Activated T-cell treated with anti-CD3 and anti-CD28 coated beads, Interleukin-2, amount 50 U/mL, for 24 hours (primary cell): Measurements from ENCODE around the gene NKAPL.

Experiments used
- DNase-seq: peaks from one replicate; pipeline ENCODE4 v3.0.0-alpha.2; 2020
- H3K27ac Mint-ChIP-seq: 2 replicates; pipeline ENCODE4 v1.8.0; 2020; ENCODE audit warnings: mild to moderate bottlenecking, mixed read lengths
- H3K27me3 Mint-ChIP-seq: 2 replicates; pipeline ENCODE4 v1.8.0; 2020; ENCODE audit warnings: mixed read lengths
- H3K36me3 Mint-ChIP-seq: 2 replicates; pipeline ENCODE4 v1.8.0; 2020; ENCODE audit warnings: low read depth, mixed read lengths
- H3K4me1 Mint-ChIP-seq: 2 replicates; pipeline ENCODE4 v1.8.0; 2020; ENCODE audit warnings: low read depth, mixed read lengths
- H3K4me3 Mint-ChIP-seq: 2 replicates; pipeline ENCODE4 v1.8.0; 2020; ENCODE audit warnings: mild to moderate bottlenecking, moderate library complexity, mixed read lengths
- H3K9me3 Mint-ChIP-seq: 2 replicates; pipeline ENCODE4 v1.8.0; 2020; ENCODE audit warnings: mixed read lengths

The NKAPL gene

DNA sequence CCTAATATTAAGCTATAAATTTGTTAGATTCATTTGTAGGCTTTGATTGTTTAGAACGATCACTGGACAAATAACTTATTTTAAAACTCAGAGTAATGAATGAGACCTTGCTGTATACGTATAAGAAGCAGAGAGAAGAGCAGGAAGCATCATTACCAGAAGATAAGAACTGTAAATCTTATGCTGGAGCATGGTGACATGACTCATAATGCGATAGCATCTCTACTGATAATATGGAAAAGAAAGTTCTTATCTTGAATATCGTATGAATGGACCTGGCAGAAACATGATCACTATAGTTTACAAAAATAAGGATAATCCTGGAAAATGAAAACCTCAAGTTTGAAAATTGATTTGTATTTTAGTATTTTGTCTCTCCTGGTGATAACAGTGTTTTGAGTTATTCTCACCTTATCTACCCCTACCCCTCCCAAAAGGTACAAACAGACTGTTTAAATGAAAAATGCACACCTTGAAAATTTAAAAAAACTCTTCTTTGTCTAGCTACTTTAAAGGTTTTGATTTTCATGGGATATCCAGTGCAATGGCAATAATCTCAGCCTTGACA, 5.8 kb downstream of the NKAPL start:
- Mint-ChIP-seq H3K27me3 (no peaks in the 10 kb centered on the region), H3K4me3 (no peak overlapping the region), H3K27ac (no peak overlapping the region)

DNA sequence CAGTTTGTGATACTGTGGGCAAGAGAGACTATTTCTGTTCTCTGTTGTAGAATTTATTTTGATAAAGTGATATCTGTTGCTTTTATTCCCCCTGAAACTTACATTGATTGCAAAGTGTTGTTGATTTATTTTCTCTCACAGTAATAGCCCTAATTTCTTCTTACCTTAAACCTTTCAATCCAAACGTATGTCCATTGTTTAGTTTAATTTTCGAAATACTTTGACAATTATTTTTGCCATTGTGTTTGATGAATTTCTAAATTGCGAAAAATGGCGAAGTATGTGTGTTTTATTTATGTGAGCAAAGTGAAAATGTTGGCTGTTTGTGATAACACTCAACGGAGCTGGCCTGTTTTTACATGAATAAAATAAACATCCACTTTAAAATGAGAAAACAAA, 7.5 kb downstream of the NKAPL start:
- DNase-seq, result no peak
- Mint-ChIP-seq H3K27me3 (no peaks in the 10 kb centered on the region), H3K36me3 (peaks cover 9% of the 10 kb centered on the region), H3K4me3 (no peak overlapping the region), H3K4me1 (peaks cover 39% of the 10 kb centered on the region), H3K27ac (no peak overlapping the region), H3K9me3 (no peaks in the 10 kb centered on the region)

More for the DNA sequence above, 5.8 kb downstream of the NKAPL start:
- Mint-ChIP-seq H3K4me1 (peaks cover 26% of the 10 kb centered on the region), H3K36me3 (no peaks in the 10 kb centered on the region), H3K9me3 (peaks cover 5% of the 10 kb centered on the region)
- DNase-seq, result no peak

DNA sequence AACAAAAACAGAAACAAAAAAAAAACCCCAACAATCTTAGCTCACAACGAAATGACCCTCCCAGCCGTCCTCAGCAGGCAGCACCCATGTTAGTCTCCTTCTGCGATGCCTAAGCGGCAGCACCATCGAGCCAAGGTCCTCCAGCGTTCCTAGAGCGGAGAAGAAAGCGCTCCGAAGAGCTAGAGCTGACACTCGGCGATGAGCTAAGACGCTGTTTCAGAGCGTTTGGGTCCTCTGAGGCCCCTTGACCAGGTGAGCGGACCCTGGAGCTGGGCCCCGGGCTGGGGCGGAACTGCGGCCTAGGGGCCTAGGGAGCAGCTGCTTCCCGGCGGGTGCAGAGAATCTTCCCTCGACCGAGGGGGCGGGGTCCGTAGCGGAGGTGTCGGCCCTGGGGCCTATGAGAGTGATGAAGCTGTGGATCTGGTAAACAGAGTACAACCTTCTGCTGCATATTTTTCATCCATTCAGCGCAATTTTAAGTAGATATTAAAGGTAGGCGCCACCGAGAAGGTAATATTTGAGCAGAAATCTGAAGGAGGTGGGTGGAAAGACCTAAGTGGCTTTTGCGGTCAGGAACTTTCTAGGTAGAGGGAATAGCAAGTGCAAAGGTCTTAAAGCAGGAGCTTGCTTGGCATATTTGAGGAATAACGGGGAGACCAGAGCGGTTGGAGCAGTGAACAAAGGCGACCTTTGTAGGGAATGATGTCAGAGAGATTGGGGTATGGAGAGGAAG, 8.0 kb downstream of the NKAPL start, which contains the start of gene ZSCAN26:
ZSCAN26 (plus strand) TSS at position 182 of the 733 bp plus-strand sequence. CDS start 4,777 bp downstream, outside the sequence.
- no peak within 1 kb of the TSS for H3K4me3 Mint-ChIP-seq
- H3K4me1 Mint-ChIP-seq, result peaks cover 39% of the 10 kb centered on the region
- DNase-seq, result peak; percentile 93
- H3K27ac Mint-ChIP-seq, result no peak within 1 kb of the TSS
- no peaks in the 10 kb centered on the region for H3K27me3 Mint-ChIP-seq
- H3K9me3 Mint-ChIP-seq, result no peaks in the 10 kb centered on the region
- peaks cover 15% of the 10 kb centered on the region for H3K36me3 Mint-ChIP-seq

DNA sequence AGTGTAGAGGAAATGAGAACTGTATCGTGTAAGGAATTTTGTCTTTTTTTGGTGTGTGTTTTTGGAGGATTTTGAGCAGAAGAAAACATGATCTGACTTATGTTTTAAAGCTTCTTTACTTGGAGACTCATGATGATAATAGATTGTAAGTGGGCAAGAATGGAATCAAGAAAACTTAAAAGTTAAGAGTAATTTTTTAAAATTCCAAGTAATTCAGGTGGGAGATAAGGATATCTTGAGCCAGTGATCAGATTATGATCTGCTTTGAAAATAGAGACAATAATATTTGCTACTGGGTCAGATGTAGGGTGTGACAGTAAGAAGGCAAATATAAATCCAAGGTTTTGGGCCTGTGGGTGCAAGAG, 8.6 kb downstream of the NKAPL start:
- Mint-ChIP-seq H3K4me3 (no peak overlapping the region), H3K27ac (no peak overlapping the region), H3K27me3 (no peaks in the 10 kb centered on the region), H3K9me3 (no peaks in the 10 kb centered on the region), H3K36me3 (peaks cover 20% of the 10 kb centered on the region), H3K4me1 (peaks cover 39% of the 10 kb centered on the region)
- DNase-seq, result no peak

DNA sequence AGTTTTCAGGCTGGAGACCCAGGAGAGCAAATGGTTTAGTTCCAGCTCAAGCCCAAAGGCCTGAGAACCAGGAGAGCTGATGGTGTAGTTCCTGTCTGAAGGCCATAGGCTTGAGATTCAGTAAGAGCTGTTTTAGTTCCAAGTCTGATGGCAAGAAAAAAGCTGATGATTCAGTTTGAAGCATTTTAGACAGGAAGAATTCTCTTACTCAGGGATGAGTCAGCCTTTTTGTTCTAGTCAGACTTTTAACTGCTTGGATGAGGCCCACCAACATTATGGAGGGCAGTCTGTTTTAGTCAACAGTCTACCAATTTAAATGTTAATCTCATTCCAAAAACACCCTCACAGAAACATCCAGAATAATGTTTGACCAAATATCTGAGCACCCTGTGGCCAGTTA, 10.4 kb downstream of the NKAPL start:
- Mint-ChIP-seq H3K9me3 (no peaks in the 10 kb centered on the region), H3K36me3 (peaks cover 37% of the 10 kb centered on the region), H3K27me3 (no peaks in the 10 kb centered on the region), H3K4me1 (peaks cover 35% of the 10 kb centered on the region), H3K4me3 (no peak overlapping the region), H3K27ac (peak overlapping the region; percentile 87)
- no peak for DNase-seq

DNA sequence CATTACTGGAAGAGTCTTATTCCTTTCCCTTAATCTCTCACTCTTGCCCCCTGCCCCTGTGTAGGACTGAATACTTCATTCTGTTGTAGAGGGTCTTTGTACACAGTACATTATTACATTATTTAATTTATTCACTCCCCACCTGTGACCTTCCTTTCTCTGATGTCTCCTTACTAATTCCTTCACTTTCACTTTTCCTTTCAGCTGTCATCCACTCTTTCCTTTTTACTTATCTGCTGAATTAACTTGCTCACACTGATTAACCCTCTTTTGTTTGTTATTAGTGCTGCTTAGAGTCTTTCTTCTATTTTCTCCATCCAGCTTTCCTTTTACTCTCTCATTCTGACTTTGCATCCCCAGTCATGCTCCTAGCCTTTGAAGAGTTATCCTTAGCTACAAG, 15.8 kb downstream of the NKAPL start:
- DNase-seq, result no peak
- no peak overlapping the region for H3K4me3 Mint-ChIP-seq
- H3K27ac Mint-ChIP-seq, result peak overlapping the region; percentile 72
- H3K27me3 Mint-ChIP-seq, result peaks cover under 1% of the 10 kb centered on the region
- H3K36me3 Mint-ChIP-seq, result peaks cover 75% of the 10 kb centered on the region
- peaks cover 20% of the 10 kb centered on the region for H3K4me1 Mint-ChIP-seq
- H3K9me3 Mint-ChIP-seq, result peaks cover 9% of the 10 kb centered on the region

DNA sequence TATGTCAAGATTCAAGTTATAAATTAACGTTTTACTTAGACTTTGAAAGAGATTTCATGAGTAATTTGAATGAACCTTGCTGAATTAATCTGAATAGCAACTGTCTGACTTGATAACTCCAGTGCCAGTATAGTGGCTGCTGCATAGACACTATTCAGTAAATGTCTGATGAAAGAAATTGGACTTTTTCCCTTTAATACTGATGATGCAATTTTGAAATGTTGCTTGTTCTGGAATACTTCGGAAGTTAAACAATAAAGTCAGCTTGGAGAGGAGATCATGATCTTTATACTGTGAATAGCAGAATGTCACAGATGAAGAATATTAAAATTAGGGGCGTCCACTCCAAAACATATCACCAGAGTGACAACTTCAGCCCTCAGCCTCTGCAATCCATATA, 18.6 kb downstream of the NKAPL start:
- Mint-ChIP-seq H3K4me3 (no peak overlapping the region), H3K9me3 (peaks cover 14% of the 10 kb centered on the region)
- no peak for DNase-seq

DNA sequence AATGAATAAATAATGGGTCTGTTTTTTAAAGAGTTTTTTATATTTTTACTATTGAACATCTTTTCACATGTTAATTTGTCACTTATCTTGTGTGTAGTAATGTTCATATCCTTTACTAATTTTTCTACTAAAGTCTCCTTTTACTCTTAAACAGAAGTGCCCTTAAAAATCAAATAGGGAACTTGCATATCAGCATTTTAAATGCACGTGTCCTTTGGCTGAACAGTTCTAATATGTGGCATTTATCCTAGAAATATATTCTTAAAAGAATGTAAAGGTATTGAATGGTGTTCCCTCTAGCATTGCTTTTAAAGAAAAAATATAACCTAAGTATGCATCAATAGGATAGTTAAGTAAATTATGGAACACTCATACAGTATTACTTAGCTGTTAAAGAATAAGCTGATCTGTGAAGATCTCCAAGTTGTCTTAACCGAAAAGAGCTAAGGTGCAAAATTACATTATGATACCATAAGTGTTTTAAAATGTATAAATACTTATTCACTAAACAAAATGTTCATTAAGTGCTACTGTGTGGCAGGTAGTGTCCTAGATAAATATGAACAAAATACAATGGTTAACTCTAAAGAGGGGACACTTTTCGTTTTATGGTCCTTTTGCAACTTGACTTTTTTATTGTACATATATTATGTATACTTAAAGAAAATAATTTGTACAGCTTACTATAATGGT, 21.6 kb downstream of the NKAPL start:
- Mint-ChIP-seq H3K4me3 (peak overlapping the region; percentile 82), H3K27ac (no peak overlapping the region), H3K4me1 (peaks cover 11% of the 10 kb centered on the region), H3K36me3 (peaks cover 43% of the 10 kb centered on the region), H3K27me3 (peaks cover 44% of the 10 kb centered on the region), H3K9me3 (peaks cover 20% of the 10 kb centered on the region)
- DNase-seq, result no peak

More for the DNA sequence above, 18.6 kb downstream of the NKAPL start:
- Mint-ChIP-seq H3K27ac (no peak overlapping the region), H3K36me3 (peaks cover 61% of the 10 kb centered on the region), H3K4me1 (peaks cover 17% of the 10 kb centered on the region), H3K27me3 (peaks cover 19% of the 10 kb centered on the region)

DNA sequence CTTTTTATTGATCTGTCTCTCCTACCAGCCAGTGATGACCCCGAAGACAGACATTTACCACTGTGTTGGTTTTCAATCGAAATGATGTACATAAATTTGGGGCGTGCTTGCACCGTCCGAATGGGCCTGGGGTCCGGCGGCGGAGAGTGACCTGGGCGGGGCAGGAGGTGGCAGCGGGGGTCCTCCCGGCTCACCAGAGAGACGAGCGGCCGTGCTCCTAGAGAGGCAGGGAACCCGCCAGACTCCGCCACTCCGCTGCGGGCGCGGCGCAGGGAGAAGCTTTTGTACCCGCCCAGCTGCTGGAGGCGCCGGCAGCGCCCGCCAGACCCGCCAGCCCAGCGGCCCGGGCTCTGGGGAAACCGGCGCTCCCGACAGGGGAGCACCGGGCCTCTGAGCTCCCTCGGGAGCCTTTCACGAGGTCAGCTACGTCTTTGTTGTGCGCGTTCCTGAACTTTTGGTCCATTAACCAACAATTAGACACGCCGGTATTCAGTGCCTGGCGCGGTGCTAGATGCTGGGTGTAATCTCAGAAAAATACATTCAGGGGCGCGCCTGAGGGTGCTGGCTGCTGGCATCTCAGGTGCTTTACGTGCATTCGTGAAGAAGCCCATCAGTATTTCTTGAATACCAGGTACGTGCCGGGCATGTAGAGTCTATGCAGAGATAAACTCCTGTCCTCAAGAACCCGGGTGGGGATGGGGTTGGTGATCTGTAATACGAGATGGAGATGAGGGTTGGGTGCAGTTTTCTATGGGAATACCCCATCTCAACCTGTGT, 22.4 kb downstream of the NKAPL start, which contains the start of gene PGBD1:
PGBD1 (plus strand) TSS at position 285 of the 777 bp plus-strand sequence. CDS start 2,242 bp downstream, outside the sequence.
- Mint-ChIP-seq H3K4me3 (peak within 1 kb of the TSS; percentile 82), H3K9me3 (peaks cover 14% of the 10 kb centered on the region), H3K36me3 (peaks cover 39% of the 10 kb centered on the region), H3K4me1 (peaks cover 11% of the 10 kb centered on the region), H3K27ac (no peak within 1 kb of the TSS), H3K27me3 (peaks cover 50% of the 10 kb centered on the region)
- peak; percentile 75 for DNase-seq

DNA sequence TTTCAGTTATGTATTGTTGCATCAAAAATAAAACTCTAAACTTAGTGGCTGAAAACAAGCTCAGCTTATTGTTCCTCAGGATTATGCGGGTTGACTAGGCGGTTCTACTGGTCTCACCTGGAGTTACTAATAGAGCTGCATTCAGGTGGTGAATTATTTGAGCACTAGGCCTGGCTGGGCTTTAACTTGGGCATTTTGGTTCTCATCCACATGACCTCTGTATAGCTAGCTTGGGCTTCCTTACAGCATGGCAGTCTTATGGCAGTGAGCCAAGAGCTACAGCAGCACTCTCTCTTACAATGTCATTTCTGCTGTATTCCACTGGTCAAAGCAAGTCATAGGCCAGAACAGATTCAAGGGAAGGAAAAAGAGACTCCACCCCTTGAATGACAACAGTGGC, 23.8 kb downstream of the NKAPL start:
- peaks cover 11% of the 10 kb centered on the region for H3K4me1 Mint-ChIP-seq
- no peak overlapping the region for H3K4me3 Mint-ChIP-seq
- DNase-seq, result no peak
- peaks cover 11% of the 10 kb centered on the region for H3K9me3 Mint-ChIP-seq
- peaks cover 56% of the 10 kb centered on the region for H3K27me3 Mint-ChIP-seq
- H3K36me3 Mint-ChIP-seq, result peaks cover 36% of the 10 kb centered on the region
- H3K27ac Mint-ChIP-seq, result no peak overlapping the region

DNA sequence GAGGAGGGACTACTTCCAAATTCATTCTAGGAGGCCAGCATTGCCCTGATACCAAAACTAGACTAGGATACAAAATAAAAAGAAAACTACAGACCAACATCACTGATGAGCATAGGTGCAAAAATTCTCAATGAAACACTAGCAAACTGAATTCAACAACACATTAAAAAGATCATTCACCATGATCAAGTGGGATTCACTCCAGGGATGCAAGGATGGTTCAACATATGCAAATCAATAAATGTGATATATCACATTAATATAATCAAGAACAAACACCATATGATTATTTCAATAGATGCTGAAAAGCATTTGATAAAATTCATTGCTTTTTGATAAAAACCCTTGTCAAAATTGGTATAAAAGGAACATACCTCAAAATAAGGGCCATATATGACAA, 32.5 kb downstream of the NKAPL start:
- DNase-seq, result no peak
- H3K4me1 Mint-ChIP-seq, result no peaks in the 10 kb centered on the region
- no peak overlapping the region for H3K27ac Mint-ChIP-seq
- peaks cover 6% of the 10 kb centered on the region for H3K27me3 Mint-ChIP-seq
- H3K9me3 Mint-ChIP-seq, result no peaks in the 10 kb centered on the region
- H3K4me3 Mint-ChIP-seq, result no peak overlapping the region
- peaks cover 15% of the 10 kb centered on the region for H3K36me3 Mint-ChIP-seq

DNA sequence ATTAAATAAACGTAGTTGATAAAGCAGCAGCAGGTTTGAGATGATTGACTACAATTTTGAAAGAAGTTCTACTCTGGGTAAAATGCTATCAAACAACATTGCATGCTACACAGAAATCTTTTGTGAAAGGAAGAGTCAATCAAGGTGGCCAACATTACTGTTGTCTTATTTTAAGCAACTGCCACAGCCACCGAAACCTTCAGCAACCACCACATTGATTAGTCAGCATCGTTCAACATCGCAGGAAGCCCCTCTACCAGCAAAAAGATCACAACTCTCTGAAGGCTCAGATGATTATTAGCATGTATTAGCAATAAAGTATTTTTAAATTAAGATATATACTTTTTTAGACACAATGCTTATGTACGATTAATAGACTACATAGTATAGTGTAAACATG, 36.2 kb downstream of the NKAPL start:
- Mint-ChIP-seq H3K9me3 (no peaks in the 10 kb centered on the region), H3K27me3 (no peaks in the 10 kb centered on the region), H3K4me3 (no peak overlapping the region), H3K4me1 (no peaks in the 10 kb centered on the region), H3K27ac (no peak overlapping the region), H3K36me3 (peaks cover 2% of the 10 kb centered on the region)
- DNase-seq, result no peak

DNA sequence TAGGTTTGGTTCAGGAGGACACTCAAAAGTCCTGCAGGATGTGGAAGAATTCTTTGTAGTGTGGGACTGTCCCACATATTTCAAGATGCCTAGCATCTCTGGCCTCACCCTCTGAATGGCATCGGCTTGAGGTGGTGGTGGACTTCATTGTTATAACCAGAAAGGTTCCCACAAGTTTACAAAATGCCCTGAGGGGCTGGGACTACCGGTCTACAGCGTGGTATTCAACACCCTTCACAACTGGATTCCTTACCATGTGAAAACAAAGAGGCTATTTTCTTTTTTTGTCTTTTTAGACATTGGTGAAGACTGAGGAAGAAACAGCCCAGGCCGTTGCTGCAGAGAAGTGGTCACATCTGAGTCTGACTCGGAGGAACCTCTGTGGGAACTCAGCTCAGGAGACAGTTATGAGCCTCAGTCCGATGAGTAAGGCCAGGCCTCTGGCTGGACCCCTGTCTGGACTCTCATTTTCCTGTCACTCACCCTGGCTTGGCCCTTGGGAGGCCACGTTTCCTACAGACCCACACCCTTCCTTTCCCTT, 37.5 kb downstream of the NKAPL start:
- Mint-ChIP-seq H3K36me3 (peaks cover 5% of the 10 kb centered on the region), H3K9me3 (no peaks in the 10 kb centered on the region), H3K27ac (no peak overlapping the region), H3K4me1 (peaks cover 1% of the 10 kb centered on the region), H3K27me3 (no peaks in the 10 kb centered on the region), H3K4me3 (no peak overlapping the region)
- DNase-seq, result no peak

DNA sequence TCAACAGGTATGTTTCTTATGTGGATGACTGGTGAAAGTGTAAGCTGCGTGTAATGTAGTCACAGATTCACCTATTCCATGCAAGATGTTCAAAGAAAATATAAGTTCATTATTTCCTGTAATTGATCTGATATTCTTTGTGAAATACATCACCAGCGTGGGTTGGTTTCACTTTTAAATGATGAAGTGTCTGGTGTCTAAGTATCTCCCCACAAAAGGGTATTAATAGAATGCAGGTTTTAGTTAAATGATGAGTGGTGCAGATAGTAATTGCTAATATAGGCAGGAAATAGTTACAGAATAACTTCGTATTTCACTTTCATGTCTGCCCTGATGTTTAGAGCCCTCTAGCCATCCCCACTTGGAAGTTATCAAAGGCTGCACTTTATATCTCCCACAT, 44.5 kb downstream of the NKAPL start:
- Mint-ChIP-seq H3K27me3 (peaks cover 7% of the 10 kb centered on the region), H3K27ac (peak overlapping the region; percentile 74), H3K4me1 (peaks cover 27% of the 10 kb centered on the region), H3K9me3 (peaks cover 4% of the 10 kb centered on the region), H3K4me3 (peak overlapping the region; percentile 4), H3K36me3 (peaks cover 4% of the 10 kb centered on the region)
- no peak for DNase-seq
